Iris pigment epithelial cell (primary cell): Measurements from ENCODE around the gene POLE3.
A peak's percentile ranks its signal among the peaks of the same experiment; 100 is the strongest.
"Not testable (repeated sequence)": the region's sequence is repeated elsewhere in the genome, so short reads cannot be mapped to it uniquely, and the experiment has no call there.

ENCODE experiments used
- DNase-seq: peaks from one replicate; pipeline ENCODE4 v3.0.0-alpha.2; 2011; ENCODE audit warnings: low read depth

Gene POLE3

GRCh38 chr9:113403646-113404045 lies 6.8 kb downstream of the POLE3 start:
- DNase-seq = peak; percentile 34

- peak; percentile 98 for DNase-seq
Measured at GRCh38 chr9:113401027-113401792, 9.3 kb downstream of the POLE3 start, which contains the start of gene ALAD. Gene ALAD, minus strand, starts transcription at chr9:113401284. Its CDS starts 7,725 bp downstream, at chr9:113393559.

- no peak for DNase-seq
Measured at GRCh38 chr9:113399646-113400200, 10.8 kb downstream of the POLE3 start.

- DNase-seq = peak; percentile 24
Measured at GRCh38 chr9:113398796-113399195, 11.7 kb downstream of the POLE3 start.

DNA sequence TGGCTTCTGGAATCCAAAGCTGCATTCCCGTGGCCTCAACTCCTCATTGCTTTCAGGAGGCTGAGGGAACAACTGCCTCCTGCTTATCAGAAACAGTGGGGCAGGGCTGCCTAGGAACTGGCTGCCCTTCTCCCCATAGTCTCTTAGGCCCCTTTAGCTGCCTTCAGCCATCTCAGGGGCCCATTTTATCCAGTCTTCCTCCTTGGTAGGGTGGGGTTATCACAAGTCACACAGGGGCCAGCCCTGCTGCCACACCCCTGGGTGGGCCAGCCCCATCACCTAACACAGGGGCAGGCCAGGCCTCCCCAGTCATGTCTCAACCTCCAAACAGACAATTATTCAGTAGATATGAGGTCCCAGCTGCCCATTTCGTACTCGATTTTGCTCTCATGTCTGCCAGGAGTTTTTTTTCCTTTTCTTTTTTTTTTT lies 13.3 kb downstream of the POLE3 start:
- DNase-seq = no peak

GRCh38 chr9:113395000-113395861 lies 15.2 kb downstream of the POLE3 start:
- DNase-seq = no peak

DNA sequence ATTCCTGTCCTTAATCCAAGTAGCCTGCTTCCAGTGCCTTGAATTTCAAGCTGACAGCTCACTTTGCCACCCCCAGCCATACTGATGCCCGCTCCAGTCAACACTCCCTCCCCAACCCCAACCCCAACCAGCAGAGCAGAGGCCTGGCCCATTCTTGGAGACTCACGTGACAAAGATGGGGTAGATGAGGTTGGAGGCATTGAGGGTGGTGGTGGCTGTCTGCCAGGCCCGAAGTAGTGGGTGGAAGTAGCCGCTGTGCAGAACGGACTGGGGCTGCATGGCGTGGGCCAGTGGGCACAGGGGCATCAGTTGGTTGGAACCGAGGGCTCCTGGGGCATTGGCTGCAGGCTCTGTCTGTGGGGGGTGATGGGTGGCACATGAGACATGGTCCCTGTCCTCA lies 17.2 kb downstream of the POLE3 start:
- DNase-seq = no peak

DNA sequence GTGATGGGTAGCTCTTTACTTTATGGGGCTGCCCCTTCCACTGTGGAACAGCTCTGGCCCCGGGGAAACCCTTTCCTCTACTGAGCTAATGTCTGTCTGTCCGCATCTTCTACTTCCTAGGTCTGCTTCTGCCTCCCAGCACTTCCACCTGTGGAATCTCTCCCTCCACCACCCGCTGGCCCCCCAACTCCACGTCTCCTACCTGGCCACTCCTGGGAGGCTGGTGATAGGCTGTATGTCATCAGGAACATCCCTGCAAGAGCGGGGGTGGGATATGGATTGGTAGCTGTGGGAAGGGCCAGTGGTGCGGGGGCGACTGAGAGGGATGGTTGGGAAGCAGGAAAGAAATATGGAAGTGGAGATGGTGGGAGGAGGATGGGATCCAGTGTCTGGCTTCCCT lies 18.6 kb downstream of the POLE3 start:
- DNase-seq = no peak

DNA sequence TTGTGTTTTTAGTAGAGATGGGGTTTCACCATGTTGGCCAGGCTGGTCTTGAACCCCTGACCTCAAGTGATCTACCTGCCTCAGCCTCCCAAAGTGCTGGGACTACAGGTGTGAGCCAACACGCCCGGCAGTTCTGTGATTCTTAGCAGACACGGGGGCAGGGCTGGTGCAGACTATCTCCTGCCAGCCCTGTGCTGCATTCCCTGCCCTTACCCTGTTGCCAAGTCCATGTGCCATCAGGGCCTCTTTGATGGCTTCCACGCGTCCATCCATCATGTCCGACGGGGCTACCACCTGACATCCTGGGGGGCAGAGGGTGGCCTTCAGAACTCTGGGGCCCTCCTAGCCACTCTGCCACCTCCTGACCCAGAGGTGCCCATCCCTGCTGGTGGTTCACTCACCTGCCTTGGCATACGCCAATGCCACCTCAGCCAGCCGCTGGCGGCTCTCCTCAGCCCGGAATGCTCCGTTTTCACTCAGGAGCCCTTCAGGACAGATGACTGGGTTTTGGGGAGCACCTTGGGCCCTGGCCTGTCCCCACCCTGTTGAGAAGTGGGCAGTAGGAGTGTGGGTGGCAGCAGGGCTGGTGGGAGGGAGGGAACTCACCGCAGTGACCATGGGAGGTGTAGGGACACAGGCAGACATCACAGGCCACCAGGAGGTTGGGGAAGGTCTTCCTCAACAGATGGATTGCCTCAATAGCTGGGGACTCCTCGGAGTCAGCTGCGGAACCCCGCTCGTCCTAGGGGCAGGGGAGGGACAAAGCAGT lies 20.1 kb downstream of the POLE3 start:
- no peak for DNase-seq

DNA sequence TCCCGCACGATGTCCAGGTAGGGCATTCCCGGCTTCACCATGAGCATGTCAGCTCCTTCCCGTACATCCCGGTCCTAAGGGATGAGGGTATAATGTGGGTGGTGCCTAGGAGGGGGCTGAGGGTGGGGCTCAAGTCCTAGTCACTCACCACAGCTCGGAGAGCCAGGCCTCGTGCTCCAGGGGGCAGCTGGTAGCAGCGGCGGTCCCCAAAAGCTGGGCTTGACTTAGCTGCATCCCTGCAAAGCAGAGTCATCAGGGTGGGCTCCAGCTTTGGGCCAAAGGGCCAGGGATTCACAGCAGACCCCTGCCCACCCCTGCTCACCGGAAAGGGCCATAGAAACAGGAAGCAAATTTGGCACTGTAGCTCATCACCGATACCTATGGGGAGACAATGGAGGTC lies 21.0 kb downstream of the POLE3 start:
- DNase-seq = no peak

GRCh38 chr9:113388833-113389232 lies 21.6 kb downstream of the POLE3 start:
- DNase-seq = no peak

DNA sequence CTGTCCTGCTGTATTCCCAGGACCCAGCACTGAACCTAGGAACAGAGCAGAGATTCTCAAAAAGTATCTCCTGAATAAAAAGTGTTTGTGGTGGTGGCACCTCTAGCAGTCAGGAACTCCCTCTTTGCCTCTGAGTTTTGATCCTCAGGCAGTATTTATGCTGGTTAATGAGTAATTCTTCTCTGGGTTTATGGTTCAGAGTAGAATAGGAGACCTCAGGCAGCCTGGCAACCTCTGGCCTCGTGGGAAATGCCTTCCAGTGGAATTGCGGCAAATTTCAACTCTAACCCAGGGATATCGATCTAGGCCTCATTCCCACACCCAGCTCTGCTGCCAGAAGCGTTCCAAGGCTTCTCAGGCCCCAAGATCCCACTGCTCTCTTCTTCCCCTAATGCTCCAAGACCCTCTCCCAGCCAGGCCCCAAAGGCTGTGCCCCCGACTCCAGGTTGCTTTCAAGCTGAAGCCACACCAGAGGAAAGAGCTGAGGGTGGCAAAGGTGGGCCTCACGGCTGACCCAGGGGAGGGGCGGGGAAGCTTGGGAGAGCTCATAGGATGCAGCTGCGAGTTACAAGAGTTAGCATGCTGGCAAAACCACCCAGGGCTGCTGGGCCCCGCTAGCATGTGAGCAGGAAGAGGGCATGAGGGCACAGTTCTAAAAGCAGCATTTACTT lies 22.8 kb downstream of the POLE3 start:
- no peak for DNase-seq

DNA sequence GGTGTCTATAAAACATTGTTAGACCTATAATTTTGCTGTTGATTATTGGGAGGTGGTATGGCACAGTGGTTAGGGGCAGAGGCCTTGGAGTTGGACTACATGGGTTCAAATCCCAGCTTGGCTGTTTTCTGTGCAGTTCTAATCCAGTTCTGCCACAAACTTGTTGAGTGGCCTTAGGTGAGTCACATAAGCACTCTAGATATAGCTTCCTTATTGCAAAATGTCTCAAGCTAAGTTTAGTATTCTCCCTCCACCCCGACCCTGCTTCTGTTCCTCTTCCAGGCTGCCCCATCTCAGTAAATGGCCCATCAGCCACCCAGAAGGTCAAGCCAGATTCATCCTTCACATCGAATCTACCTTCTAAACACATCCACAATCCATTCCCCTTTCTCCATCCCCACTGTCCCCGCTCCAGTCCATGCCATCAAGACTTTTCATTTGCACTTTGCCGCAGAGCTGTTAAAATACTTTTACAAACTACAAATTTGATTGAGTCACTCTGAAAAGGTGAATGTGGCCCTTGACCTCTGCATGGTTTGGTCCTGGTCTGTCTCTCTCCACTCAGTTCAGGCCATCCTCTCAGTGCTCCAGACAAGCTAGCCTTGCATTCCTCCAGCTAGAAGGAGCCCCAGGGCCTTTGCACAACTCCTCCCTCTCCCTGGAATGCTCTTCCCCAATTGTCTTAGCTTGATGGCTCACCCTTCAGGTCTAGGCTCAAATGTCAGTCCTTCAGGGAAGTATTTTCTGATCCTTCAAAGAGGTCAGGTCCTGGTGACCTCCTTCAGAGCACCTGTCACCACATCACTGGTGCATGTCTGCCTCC lies 23.7 kb downstream of the POLE3 start:
- DNase-seq = no peak

- DNase-seq = no peak
Measured at GRCh38 chr9:113381909-113382411, 28.5 kb downstream of the POLE3 start.

DNA sequence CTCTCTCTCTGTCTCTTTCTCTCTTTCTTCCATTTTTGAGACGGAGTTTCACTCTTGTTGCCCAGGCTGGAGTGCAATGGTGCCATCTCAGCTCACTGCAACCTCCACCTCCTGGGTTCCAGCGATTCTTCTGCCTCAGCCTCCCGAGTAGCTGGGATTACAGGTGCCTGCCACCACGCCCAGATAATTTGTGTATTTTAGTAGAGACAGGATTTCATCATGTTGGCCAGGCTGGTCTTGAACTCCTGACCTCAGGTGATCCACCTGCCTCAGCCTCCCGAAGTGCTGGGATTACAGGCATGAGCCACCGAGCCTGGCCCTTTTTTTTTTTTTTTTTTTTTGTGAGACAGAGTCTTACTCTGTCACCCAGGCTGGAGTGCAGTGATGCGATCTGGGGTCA lies 29.0 kb downstream of the POLE3 start:
- not testable (repeated sequence) for DNase-seq

GRCh38 chr9:113380869-113381378 lies 29.6 kb downstream of the POLE3 start:
- DNase-seq = no peak

DNA sequence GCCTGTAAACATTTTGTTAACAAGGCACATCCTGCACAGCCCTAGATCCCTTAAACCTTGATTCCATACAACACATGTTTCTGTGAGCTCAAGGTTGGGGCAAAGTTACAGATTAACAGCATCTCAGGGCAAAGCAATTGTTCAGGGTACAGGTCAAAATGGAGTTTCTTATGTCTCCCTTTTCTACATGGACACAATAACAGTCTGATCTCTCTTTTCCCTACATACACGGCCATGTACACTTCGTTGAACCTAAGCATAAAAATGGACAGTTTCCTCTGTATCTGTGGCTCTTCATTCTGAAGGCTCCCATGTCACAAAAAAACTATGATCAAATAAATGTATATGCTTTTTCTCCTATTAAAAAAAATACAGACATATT lies 30.7 kb downstream of the POLE3 start:
- DNase-seq = not testable (repeated sequence)

- not testable (repeated sequence) for DNase-seq
Measured at GRCh38 chr9:113379094-113379828, 31.2 kb downstream of the POLE3 start.
